Limb (tissue), 2 donors: Measurements from ENCODE around the gene RHBDL1.
"Not testable (repeated sequence)": the region's sequence is repeated elsewhere in the genome, so short reads cannot be mapped to it uniquely, and the experiment has no call there.

Experiments
- DNase-seq, 2 donors: peaks; one replicate each; pipeline ENCODE4 v3.0.0-alpha.2; 2016; ENCODE audit errors: extremely low spot score in 2 of 2

The RHBDL1 gene

DNA sequence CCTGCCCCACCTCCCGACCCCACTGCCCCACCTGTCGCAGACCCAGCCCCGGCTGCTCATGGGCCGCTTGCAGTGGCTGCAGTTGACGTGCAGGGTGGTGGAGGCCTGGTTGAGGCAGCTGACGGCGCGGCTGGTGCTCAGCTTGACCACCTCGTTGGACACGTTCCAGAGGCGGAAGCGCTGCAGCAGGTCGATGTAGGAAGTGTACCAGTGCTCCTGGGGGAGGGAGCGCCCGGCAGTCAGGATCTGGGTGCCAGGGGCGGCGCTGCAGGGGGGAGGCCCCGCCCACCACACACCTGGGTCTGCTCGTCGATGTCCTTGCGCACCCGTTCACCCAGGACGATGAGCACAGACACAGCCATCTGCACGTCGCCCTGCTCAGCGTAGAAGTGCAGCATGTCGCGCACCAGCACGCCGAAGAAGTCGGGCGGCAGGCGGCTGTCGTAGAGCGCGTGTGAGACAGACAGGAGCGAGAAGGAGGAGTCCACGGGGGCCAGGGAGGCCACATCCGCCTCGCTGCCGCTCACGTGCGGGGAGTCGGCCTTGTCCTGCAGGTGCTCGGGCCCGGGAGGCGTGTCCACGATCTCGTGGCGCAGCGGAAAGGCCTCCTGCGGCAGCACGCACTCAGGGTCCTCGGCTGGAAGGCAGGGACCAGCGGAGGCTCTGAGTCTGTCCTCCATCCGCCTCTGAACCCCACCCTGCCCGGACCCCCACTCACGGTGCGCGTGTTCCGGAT lies 9.7 kb downstream of the RHBDL1 start:
- no peak for DNase-seq

DNA sequence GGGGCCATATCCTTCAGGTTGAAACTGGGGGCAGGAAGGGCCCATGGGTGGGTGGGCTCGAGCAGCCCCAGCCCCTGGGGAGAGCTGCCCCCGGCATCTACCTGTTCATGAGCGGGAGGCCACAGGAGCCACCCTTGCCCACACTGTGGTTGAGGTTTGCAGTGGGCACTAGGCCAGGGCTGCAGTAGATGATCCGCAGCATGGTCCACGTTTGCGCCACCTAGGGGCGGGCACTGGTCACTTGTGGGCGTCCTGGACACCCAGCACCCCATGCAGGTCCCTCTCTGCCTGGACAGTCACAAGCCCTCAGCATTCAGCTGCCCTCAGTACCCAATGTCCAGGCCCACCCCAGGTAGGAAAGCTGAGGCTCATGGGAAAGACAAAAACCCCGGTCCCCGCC lies 10.5 kb downstream of the RHBDL1 start:
- DNase-seq = no peak

DNA sequence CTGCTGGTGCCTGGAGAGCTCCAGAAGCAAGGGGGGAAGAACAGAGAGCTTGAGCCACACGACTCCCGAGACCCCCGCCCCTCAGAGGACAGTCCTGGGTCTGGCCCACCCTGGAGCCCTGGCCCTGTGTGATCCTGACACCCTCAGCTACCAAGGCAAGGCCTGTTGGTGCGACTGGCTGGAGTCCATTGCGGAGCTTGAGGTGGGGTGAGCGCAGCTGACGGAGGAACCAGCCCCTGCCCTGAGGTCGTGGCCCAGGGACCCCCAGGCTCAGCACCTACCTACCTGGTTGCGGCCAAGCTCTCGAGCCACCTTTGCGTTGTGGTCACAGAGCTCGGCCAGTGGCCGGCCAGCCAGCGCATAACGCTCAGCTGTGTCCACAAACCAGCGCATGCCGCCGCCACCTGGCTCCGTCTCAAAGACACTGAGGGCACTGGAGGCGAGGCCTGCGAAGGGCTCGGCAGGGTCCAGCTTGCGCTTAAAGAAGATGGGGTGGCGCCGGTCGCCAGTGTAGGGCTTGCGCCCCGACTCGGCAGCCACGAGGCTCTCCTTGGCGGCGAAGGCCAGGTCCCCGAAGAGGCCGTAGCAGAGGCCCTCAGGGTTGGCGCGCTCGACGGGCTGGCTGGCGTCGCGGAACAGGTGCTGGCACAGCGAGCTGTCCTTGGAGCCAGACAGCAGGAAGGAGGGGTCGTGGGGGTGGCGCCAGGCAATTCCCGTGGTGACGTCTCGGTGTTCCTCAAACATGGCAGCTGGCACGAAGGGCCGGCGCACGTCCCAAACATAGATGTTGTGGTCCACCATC lies 11.2 kb downstream of the RHBDL1 start:
- DNase-seq = no peak

DNA sequence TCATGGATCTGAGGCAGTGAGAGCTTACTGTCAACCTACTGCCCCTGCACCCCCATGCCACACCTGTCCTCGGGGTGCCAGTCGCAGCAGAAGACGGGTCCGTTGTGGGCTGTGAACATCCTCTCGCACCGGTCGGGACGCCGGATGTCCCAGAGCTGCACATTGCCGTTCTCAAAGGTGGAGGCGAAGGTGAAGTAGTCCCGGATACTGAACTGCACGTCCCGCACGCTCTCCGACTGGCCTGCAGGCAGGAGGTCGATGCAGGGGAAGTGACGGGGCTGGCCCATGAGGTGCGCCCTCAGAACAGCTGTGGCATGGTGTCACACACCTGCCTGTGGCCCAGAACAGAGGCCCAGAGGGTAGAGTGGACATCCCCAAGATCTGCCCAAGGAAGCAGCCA lies 12.0 kb downstream of the RHBDL1 start:
- no peak for DNase-seq

DNA sequence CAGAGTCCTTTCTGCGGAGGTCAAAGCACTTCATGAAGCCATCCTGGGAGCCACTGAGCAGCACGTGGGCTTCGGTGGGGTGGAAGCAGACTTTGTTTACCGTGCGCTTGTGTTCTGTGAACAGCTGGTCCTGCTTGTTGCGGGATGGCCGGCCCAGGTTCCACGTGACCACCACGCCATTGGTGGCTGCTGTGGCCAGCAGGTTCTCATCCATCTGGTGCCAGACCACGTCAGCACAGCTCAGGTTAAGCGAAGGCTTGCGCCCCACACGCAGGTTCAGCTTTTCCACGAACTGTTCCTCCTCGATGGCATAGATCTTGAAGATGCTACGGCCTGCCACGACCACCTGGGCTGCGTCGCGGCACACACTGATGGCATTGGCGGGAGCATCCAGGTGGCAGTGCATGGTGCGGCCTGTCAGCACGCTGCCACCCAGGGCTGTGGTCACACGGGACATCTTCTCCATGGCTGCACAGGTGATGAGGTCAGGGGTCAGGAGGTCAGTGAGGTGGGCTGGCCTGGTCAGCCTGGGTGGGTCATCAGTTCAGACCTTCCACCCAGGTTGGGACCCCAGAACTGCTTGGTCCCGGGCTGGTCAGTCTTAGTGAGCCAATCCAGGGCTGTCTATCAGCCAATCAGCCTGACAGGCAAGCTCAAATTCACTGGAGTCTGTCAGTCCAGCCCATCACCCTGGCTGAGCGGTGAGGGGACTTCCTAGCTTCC lies 13.9 kb downstream of the RHBDL1 start:
- DNase-seq = no peak

DNA sequence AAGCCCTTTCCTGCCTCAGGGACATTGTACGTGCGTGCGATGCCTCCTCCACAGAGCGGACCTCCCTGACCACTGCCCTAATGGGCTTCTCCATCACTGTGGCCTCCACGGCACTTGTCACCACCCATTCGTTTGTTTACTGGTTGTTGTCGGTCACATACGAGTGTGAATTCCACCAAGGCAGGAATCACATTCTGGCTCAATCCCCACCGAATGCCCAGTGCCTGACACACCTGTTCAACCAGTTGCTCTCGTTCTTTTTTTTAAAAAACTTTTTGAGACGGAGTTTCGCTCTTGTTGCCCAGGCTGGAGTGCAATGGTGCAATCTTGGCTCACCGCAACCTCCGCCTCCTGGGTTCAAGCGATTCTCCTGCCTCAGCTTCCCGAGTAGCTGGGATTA lies 15.8 kb downstream of the RHBDL1 start:
- not testable (repeated sequence) for DNase-seq

DNA sequence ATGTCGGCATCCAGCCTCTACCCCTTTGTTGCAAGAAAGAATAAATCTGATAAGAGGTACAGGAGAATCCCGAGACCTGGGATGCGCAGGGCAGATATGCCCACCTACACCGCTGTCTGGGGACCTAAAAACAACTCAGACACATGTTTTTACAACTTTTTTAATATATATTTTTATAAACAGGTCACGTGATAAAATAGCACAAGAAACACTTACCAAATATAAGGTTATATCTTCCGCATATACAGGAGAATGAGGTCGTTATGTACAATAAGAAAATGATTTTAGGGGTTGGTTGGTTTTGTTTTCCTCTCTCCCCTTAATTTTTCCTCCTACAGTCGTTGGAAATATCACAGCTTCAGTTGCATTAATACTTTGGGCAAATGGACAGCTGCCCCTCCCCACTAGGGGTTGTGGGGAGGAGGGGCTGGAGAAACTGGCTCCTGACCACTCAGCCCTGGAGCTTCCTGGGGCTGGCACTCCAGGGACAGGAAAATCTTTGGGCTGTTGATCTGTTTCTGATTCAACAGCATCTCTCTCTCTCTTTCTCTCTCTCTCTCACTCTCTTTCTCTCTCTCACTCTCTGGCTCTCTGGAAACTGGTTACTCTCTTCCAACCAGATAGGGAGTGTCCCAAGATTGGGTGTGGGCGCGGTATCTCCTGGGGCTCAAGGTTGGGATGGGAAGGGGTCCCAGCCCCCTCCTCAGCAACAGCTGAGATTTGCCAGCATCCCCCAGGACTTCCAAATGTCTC lies 17.1 kb downstream of the RHBDL1 start:
- DNase-seq = no peak

DNA sequence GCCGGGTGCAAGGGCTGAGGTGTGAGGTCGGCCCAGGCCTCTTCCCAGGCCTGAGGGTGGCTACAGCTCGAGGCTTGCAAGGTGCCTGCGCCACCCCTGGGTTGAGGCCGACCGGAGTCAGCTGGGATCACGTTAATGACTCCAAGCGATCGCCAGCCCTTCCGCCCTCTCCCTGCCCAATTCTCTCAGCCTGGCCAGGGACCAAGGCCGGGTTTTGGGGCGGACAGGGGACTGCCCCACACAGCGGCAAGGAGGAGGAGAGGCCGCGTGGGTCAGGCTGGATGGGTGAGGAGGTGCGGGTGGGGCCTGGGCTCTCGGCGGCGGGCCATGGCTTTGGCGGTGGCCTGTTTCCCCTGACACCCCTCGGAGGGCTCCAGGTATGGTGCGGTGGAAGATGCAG lies 17.9 kb downstream of the RHBDL1 start:
- DNase-seq = no peak

DNA sequence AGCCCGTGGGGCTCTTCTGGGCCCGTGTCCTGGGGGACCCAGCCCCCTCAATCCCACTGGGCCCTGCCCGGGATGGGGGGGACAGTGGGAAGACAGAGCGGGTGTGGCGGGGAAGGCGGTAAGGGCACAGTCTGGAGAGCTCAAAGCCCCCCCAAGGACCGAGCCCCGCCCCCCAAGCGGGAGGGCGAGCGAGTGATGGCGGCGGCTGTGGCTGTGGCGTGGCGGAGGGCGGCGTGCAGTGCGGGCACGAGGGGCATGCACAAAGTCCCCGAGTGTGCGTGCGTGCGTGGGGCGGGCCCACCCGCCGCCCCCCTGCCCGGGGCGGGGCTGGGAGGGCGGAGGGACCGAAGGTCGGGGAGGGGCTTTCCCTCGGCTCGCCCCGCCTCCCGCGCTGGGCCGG lies 18.3 kb downstream of the RHBDL1 start:
- DNase-seq = no peak

DNA sequence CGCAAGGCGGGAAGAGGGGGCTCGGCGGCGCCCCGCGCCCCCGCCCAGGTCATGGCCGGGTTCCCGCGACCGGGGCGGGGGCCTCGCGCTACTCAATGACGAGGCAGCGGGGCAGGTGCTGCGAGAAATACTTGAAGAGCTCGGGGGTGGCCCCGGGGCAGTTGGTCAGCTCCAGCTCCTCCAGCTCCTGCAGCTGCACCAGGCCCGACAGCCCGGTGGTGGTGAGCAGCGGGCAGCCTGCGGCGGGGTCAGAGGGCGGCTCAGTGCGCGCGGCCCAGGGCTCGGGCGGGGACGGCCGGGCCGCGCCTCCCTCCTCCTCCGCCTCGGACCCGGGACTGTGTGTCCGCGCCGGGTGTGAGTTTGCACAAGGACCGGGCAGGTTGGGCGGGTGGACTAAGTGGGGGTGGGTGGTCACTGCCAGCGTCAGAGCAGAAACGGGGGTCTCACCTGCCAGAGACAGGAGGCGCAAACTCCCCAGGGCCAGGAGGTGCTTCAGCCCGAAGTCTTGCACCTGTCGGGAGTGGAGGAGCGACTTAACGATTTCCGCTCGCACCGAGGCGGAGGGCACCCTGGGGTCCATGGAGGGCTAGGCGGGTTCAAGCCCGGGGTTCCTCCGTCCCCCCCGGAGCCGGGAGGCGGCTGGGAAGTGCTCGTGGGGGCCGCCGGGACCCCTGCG lies 18.9 kb downstream of the RHBDL1 start:
- no peak for DNase-seq

DNA sequence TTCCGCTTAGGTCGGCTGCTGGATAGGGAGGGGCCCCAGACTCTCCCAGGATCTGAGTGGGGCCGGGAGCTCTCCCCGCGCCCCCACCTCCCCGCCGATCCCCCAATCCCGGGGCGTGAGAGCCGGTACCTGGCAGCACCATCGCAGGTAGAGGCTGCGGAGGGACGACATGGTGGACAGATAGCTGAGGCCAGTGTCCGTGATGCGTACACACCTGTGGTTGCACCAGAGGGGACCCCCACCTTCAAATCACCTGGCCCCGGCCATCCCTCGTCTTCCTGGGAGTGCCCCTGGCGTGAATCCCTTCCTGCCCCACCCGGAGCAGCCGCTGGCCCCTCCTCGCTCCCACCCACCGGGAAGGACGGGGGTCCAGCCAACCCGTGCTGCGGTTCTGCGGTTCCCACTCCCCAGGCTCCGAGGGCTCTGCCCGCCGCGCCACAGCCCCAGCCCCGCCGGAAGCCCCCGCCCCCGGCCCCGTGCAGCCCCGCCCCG lies 19.4 kb downstream of the RHBDL1 start:
- no peak for DNase-seq

DNA sequence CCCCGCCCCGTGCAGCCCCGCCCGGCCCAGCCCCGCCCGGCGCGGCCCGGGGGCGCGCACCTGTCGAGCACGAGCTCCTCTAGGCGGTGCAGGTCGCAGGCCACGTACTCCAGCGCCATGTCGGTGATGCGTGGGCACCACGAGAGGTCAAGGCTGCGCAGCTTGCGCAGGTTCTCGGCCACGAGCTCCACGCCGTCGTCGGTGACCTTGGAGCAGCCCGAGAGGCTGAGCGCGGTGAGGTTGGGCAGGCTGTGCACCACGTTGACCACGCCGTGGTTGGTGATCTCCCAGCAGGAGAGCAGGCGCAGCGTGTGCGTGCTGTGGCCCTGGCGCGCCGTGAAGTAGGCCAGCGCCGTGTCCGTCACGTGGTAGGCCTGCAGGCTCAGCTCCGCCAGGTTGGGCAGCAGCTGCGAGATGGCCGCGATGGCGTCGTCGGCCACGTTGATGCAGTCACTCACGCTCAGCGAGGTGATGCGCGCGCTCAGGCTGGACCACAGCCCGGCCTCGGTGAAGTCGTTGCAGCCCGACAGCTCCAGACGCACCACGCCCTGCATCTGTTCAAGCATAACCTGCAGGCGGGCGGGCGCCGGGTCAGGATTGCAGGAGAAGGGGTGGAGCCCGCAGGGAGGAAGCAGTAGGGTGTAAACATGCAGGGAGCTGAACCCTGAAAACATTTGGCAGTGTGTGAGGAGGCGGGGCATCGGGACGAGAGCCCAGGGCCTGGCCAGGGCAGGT lies 20.1 kb downstream of the RHBDL1 start:
- DNase-seq = no peak

DNA sequence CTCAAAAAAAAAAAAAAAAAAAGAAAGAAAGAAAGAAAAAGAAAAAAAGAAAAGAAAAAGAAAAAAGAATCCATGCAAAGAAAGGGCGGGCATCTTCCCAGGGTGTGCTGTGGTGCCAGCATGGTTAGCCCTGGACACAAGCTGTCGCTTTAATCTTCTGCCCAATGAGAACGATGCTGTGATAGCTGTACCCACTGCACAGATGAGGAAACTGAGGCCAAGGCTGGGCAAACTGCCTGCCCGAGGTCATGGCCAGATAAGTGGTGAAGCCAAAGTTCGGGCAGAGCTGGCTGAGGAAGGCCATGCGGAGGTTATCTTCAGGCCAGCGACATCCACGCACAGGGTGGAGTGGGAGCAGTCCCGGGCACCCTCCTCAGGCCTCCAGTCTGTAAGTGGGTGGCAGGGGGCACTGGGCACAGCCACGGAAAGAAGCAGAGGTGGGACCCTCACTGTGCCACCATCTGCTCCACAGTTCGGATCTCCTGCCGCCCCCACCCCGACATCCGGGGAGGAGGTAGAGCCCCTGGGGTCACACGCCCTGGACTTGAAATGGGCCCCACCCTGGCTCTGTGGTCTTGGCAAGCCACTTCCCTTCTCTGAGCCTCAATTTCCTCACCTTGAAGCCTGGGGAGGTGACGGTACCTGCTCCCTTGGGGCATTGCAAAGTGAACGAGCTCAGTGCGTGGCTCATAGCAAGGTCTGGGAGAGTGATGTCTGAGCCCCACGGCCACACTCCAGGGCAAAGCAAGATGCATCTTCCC lies 23.6 kb downstream of the RHBDL1 start:
- no peak for DNase-seq

DNA sequence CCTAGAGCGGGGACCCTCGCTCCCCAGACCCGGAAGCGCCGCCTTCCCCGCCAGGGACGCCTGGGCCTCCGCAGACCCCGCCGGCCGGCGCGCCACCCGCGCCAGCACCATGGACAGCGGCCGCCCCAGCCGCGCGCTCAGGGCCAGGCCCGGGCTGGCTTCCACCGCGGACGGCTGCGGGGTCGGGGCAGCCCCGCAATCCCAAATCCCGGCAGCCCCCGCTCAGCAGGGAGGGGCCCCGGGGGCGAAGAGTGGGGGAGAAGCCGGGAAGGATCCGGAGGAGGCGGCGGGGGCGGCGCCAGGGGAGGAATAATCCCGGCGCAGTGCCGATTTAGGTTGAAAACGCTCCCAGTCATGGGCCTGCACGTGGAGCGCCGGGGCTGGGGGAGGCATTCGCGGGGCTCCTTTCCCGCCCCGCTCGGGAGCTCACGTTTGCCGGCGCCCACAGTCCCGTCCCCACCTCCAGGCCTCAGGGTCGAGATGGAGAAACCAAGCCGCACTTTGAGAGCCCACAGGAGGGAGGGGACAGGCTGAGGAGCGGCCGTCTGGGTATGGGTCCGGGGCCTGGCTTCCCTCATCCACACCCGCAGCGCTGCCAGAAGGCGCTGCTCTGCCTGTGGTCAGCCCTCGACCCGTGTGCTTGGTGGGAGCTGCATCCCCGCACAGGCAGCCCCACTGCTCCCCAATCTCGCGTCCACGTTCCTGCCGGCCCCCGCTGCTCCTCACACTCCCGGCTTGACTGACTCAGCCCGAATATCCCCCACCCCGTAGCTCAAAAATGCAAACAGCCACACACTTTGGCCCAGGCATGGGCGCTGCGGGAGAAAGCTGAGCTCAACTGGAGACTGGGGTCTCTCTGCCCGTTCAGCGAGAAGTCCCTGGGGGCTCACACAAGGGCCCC lies 25.5 kb downstream of the RHBDL1 start:
- DNase-seq = peak in 1 of 2 donors; percentile 78

DNA sequence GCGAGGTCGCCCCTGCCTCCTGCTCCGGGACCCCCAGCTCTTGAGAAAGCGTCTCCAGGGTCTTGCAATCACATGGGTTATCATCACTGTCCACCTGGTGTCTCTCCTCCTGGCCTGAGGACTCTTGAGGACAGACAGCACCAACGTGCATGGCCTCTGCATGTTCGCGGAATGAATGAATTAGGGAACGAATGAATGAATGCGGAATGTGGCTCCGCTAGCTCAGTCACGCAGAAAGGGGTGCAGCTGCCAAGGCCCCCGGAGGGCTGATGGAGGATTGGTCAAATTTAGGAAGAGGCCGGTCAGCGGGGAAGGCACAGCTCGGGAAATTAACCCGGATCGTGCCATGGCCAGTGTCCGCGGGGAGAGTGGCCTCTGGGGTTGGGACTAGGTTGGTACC lies 26.9 kb downstream of the RHBDL1 start:
- no peak for DNase-seq

DNA sequence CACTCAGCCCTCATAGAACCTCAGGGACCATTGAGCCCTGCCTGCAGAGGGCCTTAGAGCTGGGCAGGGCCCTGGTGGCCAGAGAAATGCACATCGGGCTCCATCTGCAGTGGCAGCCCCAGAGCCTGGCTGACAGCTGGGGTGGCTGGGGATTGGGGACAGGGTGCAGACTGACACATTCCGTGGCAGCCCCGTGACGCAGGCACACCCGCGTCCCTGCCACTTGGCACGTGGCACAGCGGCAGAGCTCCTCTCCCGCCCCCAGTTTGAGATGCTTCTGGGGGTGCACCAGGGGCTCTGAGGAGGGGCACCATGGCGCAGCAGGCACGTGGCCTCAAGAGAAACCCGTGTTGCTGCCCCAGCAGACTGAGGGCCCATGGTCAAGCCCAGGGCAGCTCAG lies 27.9 kb downstream of the RHBDL1 start:
- DNase-seq = no peak

DNA sequence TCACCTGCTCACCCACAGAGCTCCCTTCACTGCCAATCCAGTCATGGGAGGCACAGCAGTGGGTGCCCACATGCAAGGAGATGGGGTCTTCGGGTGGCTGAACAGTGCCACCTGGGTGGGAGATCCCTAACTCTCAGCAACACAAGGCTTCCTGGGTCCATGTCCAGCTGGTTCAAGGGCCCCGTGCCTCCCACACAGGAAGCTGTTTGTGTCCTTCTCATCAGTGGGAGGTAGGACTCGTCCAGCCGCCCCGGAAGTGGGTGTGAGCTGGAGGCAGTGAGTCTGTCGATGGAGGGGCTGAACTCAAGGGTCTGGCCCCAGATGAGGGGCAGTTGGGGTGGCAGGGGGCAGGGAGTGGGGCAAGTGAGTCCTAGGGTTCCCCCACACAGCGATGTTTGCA lies 28.6 kb downstream of the RHBDL1 start:
- no peak for DNase-seq
